Skin of body (tissue), 2 donors: ENCODE data around the gene ACOT6. TPM values are rescaled to one million over a fixed set of nuclear protein-coding genes. Genes with fewer than 3 reads are reported as not detected.
"Not testable (repeated sequence)": the region's sequence is repeated elsewhere in the genome, so short reads cannot be mapped to it uniquely, and the experiment has no call there.

Source experiments
- DNase-seq: peaks from one replicate; lab custom pipeline; 2025; lab: John Stamatoyannopoulos, UW
- total RNA-seq: library from RNA; depleted of rRNA; stranded (reverse); fragments of >200 nt; gene quantifications from one replicate; pipeline ENCODE4 v1.2.3, GENCODE V29; 2014

ACOT6 gene
- total RNA-seq, 1 donor from 2014 or later = not detected

DNA sequence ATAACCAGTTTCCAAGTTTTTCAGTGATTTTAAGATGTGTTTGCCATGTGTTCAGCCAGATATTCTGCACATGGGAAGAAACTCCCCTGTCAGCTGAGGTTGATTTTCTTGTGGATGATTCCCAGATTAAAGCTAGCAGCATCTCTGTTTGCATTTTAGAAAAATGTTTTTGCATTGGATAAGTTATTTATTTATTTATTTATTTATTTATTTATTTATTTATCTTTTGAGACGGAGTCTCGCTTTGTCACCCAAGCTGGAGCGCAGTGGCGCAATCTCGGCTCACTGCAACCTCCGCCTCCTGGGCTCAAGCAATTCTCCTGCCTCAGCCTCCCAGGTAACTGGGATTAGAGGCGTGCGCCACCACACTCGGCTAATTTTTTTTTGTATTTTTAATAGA lies 17.8 kb upstream of the ACOT6 start:
- DNase-seq = peak; percentile 11

DNA sequence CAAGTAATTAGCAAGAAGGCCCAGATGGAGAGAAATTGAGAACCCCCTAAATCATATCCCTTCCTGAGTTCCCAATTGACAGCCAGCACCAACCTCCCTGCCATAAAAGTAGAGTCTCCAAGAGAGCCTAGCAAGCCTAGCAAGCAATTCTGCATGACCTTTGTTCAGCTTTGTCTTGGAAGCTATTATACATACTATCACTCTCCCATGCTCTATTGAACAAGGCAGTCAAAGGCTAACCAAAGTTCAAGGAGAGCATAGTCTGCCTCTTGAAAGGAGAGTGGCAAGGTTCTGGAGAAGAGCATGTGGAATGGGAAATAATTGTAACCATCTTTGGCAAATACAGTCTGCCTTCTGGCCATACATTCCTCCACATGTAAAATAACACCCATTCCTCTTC lies 12.8 kb upstream of the ACOT6 start:
- DNase-seq = no peak

DNA sequence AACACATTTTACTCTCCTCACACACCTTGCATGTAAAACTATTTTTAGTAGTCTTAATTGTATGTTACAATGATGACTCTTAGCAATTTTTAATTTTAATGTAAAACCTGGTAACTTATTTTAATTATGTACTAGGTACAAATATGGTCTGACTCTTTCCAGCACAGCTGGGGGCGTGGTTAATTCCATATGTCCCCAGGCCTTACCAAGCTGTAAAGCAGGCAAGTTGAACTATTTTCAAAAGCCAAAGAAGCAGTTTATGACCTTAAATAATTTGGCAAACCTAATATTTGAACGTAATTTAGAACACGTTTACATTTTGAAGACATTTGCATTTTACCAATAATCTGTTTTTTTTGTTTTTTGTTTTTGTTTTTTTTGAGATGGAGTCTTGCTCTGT lies 9.3 kb upstream of the ACOT6 start:
- DNase-seq = no peak

DNA sequence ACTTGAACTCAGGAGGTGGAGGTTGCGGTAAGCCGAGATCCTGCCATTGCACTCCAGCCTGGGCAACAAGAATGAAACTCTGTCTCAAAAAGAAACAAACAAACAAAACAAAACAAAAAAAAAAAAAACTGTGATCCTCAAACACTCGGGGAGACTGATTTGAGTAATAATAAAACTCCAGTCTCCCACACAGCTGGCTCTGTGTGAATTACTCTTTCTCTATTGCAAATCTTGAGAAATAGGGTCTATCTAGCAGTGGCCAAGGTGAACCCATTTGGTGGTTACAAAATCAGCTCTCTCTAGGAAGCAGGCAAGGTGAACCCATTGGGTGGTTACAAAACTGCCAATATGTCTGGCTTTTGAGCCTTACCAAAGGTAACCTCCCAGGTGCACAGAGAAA lies 6.0 kb upstream of the ACOT6 start:
- DNase-seq = no peak

DNA sequence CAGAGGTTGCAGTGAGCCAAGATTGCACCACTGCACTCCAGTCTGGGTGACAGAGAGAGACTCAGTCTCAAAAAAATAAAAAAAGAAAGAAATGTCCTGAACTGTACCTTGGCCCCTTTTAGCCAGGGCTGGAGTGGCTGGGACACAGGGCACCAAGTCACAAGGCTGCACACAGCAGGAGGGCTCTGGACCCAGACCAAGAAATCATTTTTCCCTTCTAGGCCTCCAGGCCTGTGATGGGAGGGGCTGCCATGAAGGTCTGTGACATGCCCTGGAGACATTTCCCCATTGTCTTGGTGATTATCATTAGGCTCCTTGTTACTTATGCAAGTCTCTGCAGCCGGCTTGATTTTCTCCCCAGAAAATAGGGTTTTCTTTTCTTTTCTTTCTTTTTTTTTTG lies 5.1 kb upstream of the ACOT6 start:
- DNase-seq = no peak

DNA sequence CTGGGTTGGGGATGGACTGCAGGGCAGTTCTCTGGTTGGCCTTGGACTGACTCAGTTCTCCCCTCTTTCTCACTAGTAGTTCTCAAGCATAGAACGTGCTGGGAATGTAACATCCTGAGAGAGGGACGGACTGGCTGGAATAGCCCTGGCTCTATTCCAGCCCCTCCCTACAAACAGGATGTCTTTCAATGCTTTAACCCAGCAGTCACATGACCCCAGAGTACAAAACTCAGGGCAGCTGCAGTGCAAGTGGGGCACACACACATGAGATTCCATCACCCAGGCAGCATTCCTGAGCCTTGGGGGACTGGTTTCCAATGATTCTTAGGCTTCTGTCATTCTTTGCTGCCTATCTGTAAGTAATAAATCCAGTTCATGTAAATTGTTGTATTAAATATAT lies 1.6 kb upstream of the ACOT6 start:
- no peak for DNase-seq

DNA sequence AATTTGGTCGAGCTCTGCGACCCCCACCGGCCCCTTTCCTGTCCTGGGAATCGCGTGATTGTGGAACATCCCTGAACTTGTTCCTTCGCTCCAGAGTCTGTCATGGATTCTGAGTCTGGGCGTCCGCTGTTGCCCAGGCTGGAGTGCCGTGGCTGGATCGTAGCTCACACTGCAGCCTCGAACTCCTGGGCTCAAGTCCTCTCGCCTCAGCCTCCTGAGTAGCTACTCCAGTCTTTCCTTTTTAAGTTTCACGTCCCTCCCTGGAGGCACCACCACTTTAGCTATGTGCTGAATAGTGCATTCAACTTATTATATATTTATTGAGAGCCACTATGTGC lies 698 bp downstream of the ACOT6 start:
- no peak for DNase-seq

DNA sequence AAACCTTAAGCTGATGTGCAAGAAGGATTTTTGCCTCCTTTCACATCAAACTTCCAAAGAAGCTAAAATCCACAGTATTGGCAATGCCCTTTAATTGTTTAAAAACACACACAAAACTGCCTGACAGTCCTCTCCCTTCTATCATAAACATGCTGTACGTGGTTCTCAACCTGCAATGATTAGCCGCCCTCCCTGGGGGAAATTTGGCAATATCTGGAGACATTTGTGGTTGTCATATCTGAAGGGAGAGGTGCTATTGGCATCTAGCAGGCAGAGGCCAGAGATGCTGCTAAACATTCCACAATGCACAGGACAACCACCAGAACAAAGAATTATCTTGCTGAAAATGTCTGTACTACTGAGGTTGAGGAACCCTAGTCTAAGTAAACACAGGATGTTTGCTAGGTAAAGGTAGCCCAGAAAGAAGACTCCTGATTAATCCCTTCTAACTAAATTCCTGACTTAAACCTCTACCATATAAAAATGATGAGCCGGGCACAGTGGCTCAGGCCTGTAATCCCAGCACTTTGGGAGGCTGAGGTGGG lies 1.2 kb downstream of the ACOT6 start:
- no peak for DNase-seq

DNA sequence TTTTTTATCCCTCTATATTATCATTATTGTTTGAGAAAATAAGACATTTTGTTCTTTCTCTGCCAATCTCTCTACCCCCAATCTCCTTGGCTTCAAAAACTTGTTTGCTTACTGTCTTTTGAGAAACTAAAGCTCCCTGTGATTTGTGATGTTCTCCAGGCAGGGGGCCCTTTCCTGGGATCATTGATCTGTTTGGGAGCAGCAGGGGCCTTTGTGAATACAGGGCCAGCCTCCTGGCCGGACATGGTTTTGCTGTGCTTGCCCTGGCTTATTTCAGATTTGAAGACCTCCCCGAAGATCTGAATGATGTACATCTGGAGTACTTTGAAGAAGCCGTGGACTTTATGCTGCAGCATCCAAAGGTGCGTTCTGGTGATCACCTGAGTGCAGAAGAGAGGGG lies 4.5 kb downstream of the ACOT6 start:
- no peak for DNase-seq

DNA sequence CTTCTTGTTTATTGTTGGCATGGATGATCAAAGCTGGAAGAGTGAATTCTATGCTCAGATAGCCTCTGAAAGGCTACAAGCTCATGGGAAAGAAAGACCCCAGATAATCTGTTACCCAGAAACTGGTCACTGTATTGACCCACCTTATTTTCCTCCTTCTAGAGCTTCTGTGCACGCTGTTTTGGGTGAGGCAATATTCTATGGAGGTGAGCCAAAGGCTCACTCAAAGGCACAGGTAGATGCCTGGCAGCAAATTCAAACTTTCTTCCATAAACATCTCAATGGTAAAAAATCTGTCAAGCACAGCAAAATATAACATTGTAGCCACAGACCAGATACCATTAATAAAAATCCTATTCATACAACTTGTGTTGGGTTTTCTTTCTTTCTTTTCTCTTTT lies 7.2 kb downstream of the ACOT6 start:
- no peak for DNase-seq

DNA sequence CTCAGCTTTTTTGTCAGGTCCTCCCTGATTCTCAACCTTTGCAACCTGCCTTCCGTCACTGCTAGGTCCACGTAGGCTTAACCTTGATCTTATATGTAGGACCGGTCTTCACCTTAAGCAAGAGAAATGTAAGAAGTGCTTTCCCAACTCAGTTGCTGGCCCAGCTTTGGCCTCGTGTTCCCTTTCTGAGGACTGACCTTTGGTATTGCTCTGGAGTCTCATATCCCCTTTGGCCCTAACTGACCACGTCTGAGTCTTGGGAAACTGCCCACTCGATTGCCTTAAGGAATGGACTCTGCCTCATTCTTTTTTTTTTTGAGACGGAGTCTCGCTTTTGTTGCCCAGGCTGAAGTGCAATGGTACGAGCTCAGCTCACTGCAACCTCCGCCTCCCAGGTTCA lies 8.0 kb downstream of the ACOT6 start:
- DNase-seq = no peak

DNA sequence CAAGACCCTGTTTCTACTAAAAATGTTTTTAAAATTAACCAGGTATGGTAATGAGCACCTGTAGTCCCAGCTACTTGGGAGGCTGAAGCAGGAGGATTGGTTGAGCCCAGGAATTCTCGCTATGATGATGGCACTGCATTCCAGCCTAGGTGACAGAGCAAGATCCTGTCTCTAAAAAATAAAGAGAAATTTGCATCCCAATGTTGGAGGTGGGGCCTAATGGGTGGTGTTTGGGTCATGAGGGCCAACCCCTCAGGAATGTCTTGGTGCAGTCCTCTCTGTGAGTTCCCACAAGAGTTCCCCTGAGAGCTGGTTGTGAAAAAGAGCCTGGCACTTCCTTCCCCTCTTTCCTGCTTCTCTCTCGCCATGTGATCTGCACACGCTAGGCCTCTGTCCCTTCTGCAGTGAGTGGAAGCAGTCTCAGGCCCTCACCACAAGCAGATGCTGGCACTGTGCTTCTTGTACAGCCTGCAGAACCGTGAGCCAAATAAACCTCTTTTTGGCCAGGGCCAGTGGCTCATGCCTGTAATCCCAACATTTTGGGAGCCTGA lies 11.3 kb downstream of the ACOT6 start:
- DNase-seq = no peak

DNA sequence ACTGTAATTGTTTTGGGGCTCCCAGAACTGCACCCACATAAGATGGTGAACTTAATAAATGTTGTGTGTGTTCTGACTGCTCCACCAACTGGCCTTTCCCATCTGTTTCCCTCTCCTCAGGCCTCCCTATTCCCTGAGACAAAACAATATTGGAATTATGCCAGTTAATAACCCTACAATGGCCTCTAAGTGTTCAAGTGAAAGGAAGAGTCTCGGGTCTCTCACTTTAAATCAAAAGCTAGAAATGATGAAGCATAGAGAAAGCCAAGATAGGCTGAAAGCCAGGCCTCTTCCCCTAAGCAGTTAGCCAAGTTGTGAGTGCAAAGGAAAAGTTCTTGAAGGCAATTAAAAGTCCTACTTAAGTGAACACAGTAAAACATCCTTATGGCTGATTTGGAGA lies 13.4 kb downstream of the ACOT6 start:
- no peak for DNase-seq

DNA sequence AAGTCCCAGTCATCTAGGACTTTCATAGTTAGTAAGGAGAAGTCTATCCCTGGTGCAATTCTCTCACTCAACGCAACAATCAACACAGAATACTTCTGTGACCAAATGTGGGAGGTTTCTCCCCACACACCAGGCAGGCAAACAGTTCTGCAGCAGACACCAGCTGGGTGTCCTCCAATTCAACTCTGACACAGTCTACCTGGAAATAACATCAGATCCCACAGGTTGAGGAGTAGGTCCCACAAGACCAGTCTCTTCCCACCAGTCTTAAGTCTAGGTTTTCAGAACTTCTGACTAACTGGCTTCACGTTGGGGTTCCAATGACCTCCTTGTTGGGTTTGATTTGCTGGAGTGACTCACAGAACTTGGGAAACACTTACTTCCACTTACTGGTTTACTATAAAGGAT lies 14.8 kb downstream of the ACOT6 start:
- DNase-seq = no peak

DNA sequence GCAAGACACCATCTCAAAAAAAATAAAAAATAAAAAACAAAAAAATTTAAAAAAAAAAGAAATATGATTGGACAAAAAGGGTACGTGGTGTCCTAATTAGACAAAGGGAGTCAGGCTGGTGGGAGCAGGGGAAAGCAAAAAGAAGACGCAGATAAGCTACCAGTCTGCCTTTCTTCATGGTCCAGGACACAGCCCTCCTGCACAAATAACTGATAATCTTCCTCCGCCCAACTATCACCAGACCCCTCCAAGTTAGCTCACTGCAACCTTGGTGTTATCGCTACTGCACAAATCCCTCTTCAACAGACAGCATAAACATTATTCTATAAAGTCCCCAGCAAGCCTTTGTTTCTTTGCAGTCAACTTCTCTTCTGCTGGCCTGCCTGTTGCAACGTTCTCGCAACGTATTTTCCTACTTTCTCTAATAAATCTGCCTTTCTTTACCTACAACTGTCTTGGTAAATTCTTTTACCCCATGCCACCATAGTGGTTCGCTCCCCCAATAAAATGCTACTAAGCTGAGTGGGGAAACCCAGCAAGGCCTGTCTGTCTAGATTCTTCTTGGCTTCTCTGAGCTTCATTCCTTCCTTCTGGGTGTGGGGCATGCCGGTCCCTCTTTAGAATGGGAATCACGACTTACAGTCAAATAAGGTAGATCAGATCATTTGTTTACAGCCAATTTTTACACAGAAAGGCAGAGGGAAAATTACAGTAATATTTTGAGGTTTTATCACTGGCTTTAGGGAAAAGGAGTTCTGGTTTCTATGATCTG lies 17.9 kb downstream of the ACOT6 start:
- DNase-seq = no peak

DNA sequence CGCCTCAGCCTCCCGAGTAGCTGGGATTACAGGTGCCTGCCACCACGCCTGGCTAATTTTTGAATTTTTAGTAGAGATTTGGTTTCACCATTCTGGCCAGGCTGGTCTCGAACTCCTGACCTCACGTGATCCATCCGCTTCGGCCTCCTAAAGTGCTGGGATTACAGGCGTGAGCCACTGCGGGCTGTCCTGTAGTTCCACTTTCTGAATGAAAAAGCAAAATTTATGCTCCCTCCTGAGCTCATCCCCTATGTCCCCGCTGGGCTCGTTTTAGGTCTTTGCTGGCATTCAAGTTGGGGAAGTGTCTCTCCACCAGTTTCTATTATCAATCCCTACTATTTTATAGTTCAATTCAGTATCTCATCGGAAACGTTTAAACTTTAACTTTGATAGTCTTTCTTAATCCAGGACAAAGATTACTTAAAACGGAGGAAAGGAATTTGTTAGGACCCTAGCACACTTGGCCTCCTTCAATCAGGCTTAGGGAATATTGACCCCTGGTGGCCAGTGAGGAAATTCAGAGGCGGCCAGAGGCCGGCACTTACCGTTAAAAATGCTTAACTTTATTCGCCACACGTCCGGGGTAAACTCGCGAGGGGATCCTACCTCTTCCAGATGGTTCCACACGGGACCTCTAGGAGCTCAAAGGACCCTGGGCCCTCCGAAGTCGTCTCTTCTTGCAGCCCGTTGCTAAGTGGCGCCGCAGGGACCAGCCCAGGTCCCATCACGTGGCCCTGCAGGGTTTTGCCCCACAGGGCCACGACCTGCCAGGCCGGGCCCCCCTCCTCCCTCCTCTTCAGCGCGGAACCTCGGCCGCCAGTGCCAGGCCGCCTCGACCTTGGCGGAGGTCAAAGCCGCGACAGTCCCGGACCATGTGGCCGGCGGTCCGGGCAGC lies 21.0 kb downstream of the ACOT6 start:
- peak; percentile 61 for DNase-seq

DNA sequence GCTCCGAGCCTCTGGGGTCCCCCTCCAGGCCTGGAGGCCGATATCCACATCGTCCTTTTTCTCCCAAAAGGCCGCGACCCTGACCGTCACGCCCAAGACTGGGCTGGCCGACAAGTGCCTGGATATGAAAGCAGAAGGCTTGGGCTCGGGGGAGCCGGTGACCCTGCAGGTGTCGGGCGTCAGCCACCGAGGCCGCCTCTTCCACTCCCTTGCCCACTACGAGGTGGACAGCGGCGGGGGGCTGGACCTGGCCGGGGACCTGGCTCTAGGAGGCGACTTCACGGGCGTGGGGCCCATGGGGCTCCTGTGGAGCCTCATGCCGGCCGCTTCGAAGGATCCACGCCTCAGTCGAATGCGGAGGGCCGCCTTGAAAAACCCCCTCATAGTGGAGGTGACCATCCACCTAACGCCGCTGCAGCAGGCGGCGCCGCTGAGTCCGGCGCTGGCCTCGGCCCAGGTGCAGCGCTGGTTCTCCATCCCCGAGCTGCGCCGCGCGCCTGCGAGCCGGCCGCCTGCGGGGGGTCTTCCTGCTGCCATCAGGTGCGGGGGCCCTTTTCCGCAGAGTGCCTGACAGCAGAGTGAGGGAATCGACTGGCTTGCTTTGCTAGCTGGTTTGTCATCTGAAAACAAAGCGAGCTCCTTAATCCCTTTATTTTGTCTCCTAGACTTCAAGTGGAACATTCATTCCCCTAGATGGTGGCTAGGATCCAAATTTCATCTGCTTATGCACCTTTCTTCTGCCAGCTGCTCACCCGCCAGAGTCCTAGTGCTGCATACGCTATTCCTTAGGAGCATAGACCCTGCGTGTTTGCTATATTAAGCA lies 21.9 kb downstream of the ACOT6 start:
- DNase-seq = no peak

DNA sequence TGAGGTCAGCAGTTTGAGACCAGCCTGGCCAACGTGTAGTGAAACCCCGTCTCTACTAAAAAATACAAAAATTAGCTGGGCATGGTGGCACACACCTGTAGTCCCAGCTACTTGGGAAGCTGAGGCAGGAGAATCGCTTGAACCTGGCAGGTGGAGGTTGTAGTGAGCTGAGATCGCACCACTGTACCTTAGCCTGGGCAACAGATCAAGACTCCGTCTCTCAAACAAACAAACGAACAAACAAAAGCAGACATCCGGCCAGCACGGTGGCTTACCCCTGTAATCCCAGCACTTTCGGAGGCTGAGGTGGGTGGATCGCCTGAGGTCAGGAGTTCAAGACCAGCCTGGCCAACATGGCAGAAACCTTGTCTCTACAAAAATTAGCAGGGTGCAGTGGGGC lies 24.0 kb downstream of the ACOT6 start:
- not testable (repeated sequence) for DNase-seq

DNA sequence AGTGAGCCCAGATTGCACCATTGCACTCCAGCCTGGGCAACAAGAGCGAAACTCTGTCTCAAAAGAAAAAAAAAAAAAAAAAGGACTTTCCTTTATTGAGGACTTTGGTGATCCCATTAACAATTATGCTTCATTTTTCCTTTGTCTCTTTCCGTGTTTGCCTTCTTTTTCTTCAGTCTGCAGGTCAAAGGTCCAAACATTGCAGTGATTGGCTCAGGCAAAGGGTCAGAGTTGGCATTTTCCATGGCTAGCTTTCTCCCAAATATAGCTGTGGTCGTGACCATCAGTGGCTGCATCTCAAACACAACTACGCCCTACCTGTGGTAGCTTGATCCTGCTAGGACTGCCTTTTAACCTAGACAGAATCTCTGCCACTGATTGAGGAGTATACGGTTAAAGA lies 25.5 kb downstream of the ACOT6 start:
- no peak for DNase-seq

DNA sequence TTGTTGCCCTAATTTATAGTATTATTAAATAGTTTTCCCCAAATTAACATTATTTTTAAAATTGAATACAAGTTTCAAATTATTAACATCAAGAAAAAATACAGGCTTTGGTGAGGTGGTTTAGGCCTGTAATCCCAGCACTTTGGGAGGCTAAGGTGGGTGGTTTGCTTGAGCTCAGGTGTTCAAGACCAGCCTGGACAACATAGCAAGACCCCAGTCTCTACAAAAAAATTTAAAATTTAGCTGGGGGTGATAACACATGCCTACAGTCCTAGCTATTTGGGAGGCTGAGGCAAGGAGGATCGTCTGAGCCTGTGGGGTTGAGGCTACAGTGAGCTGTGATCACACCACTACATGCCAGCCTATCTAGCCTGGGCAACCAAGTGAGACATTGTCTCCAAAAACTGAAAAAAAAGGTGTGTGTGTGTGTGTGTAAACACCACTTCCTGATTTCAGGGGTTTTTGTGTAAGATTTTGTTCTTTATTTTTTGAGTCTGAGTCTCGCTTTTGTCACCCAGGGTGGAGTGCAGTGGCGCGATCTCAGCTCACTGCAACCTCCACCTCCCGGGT lies 28.6 kb downstream of the ACOT6 start:
- no peak for DNase-seq
